Measurements from ENCODE around the gene KRT23. TPM values are rescaled to one million over a fixed set of nuclear protein-coding genes. Genes with fewer than 3 reads are reported as not detected.
A peak's percentile ranks its signal among the peaks of the same experiment; 100 is the strongest.

The KRT23 gene
- total RNA-seq, 1 experiment from 2014 or later = not detected

DNA sequence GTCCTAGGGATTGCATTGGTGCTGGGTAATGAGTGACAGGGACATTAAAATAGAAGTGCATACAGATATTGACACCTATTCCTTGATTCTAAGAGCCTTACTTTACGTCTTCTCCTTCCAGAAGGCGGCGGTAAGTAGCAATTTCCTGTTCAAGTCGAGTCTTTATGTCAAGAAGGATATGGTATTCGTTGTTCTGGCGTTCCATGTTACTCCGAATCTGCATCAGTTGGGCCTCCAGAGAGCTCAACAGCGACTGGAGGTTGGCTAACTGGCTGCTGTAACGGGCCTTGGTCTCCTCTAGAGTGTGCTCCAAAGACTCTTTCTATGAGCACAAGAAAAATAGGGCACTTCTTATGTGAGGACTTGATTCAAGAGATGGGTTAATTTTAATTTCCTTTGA is 59.4 kb downstream of the KRT23 start:
- Mint-ChIP-seq H3K36me3 (ENCODE audit: insufficient read depth in 1 of 3, low read depth in 3 of 3) (no peaks in the 10 kb centered on the region), H3K9me3 (no peaks in the 10 kb centered on the region), H3K27me3 (ENCODE audit: low read depth) (no peaks in the 10 kb centered on the region; the same call in 1 of the 2 replicates), H3K27ac (0 out of 7 replicates have a peak overlapping the region, but pooled peaks of 1 of the 3 experiments have one; percentile 14), H3K4me3 (no peak overlapping the region), H3K4me1 (peaks cover 20 to 25% of the 10 kb centered on the region in 2 experiments)
- WGBS (ENCODE audit: extremely low coverage, insufficient read length, low lambda C conversion rate) = no CpG with 5 or more reads among the region's 9 CpGs
- Histone ChIP-seq H2BK20ac (ENCODE audit: low read depth, low read length, poor library complexity, severe bottlenecking) (no peak overlapping the region), H3K18ac (ENCODE audit: insufficient read length, low read depth, low read length) (no peak overlapping the region), H2BK5ac (ENCODE audit: insufficient read length, low read length) (no peak overlapping the region), H4K91ac (ENCODE audit: insufficient read length, low read depth, low read length) (no peak overlapping the region), H3K23me2 (ENCODE audit: insufficient read length, low read depth, low read length, poor library complexity, severe bottlenecking) (no peaks in the 10 kb centered on the region), H2BK15ac (ENCODE audit: low read depth, low read length) (no peak overlapping the region), H3K27me3 (ENCODE audit: insufficient read depth, low read length) (no peaks in the 10 kb centered on the region), H3K4ac (ENCODE audit: low read depth, low read length) (no peak overlapping the region), H3K79me2 (ENCODE audit: insufficient read depth, low read length) (no peaks in the 10 kb centered on the region), H4K20me1 (ENCODE audit: control insufficient read depth, insufficient read depth, insufficient read length) (no peaks in the 10 kb centered on the region), H3T11ph (ENCODE audit: low read length) (no peak overlapping the region), H2BK120ac (ENCODE audit: low read depth, low read length, poor library complexity, severe bottlenecking) (no peak overlapping the region), H3K27ac (ENCODE audit: insufficient read length, low read depth, low read length) (no peak overlapping the region), H3K4me2 (ENCODE audit: insufficient read depth, insufficient read length, low read length) (no peak overlapping the region), H4K8ac (replicated peaks; ENCODE audit: insufficient read length, low read depth, low read length) (no peak overlapping the region), H3K56ac (ENCODE audit: insufficient read length, low read depth, low read length) (no peak overlapping the region), H4K5ac (ENCODE audit: insufficient read length, low read depth, low read length) (no peak overlapping the region), H3K4me1 (ENCODE audit: insufficient read depth, low read length) (no peaks in the 10 kb centered on the region), H3K23ac (ENCODE audit: insufficient read length, low read depth, low read length) (no peak overlapping the region), H3K9me3 (ENCODE audit: control insufficient read depth, low read depth, low read length) (no peaks in the 10 kb centered on the region), H3K9ac (ENCODE audit: extremely low read depth, insufficient read length, low read length) (no peak overlapping the region), H2BK12ac (ENCODE audit: insufficient read length, low read depth, low read length) (no peak overlapping the region), H2AK5ac (ENCODE audit: insufficient read length, low read length) (no peak overlapping the region), H2AFZ (ENCODE audit: low read length) (no peak overlapping the region), H3K79me1 (ENCODE audit: insufficient read depth, low read depth, low read length, poor library complexity, severe bottlenecking) (no peaks in the 10 kb centered on the region), H3K14ac (ENCODE audit: insufficient read depth, low read length) (no peak overlapping the region)
- TF ChIP-seq, protein P1, sequence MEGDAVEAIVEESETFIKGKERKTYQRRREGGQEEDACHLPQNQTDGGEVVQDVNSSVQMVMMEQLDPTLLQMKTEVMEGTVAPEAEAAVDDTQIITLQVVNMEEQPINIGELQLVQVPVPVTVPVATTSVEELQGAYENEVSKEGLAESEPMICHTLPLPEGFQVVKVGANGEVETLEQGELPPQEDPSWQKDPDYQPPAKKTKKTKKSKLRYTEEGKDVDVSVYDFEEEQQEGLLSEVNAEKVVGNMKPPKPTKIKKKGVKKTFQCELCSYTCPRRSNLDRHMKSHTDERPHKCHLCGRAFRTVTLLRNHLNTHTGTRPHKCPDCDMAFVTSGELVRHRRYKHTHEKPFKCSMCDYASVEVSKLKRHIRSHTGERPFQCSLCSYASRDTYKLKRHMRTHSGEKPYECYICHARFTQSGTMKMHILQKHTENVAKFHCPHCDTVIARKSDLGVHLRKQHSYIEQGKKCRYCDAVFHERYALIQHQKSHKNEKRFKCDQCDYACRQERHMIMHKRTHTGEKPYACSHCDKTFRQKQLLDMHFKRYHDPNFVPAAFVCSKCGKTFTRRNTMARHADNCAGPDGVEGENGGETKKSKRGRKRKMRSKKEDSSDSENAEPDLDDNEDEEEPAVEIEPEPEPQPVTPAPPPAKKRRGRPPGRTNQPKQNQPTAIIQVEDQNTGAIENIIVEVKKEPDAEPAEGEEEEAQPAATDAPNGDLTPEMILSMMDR (conservative IDR thresholded peaks at IDR 0.05) = no peak
- no peak for DNase-seq

Data from H9 (cell line).